NCI-H69 (cell line): ENCODE measurements around the gene ZKSCAN1.

Experiments
- DNase-seq: peaks from one replicate; lab custom pipeline; 2025; lab: John Stamatoyannopoulos, UW

Gene ZKSCAN1

DNA sequence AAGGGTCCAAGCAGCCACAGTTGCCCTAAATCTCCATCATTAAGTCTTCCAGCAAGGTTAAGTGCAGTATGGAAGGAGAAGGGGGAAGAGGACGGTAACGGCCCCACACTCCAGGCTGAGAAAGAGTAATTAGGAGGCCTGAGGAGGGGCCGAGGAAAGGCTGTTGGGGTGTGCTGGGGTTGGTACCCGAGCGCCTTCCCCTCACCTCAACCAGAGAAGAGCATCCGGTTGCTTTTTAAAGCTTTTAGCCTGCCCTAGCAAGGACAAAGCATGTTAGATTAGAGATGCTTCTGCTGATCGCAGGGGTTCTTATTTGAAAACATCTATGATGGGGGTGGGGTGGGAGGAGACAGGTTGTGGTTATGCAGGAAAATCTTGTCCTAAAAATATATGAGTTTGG is 25.2 kb downstream of the ZKSCAN1 start:
- DNase-seq = no peak

DNA sequence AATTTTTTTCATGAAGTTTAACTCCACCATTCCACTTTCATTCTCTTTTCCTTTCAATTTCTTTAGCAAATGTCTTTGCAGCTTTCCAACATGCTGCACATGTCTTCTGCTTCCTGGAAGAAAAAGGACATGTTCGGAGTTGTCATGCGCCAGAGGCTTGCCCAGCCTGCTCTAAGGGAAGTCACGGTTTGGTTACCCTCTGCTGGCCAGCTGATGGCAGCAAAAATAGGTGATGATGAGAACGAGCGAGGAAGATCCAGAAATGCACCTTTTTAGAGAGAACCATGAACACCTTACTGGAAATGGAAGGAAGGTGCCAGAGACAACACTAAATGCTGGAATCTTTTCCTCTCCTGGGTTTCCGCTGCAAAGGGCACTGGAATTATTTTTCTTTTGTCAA is 29.3 kb downstream of the ZKSCAN1 start:
- DNase-seq = peak; percentile 49

DNA sequence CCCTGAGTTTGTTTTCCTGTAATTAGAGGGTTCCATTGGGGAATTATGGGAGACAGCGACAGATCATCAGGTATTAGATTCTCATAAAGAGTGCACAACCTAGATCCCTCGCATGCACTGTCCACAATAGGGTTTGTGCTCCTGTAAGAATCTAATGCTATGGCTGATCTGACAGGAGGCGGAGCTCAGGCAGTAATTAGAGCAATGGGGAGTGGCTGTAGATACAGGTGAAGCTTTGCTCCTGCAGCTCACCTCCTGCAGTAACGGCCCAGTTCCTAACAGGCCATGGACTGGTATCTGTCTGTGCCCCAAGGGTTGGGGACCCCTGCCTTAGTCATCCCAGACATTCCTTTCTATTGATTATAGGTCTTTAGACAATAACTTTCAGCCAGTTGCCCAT is 33.3 kb downstream of the ZKSCAN1 start:
- no peak for DNase-seq

DNA sequence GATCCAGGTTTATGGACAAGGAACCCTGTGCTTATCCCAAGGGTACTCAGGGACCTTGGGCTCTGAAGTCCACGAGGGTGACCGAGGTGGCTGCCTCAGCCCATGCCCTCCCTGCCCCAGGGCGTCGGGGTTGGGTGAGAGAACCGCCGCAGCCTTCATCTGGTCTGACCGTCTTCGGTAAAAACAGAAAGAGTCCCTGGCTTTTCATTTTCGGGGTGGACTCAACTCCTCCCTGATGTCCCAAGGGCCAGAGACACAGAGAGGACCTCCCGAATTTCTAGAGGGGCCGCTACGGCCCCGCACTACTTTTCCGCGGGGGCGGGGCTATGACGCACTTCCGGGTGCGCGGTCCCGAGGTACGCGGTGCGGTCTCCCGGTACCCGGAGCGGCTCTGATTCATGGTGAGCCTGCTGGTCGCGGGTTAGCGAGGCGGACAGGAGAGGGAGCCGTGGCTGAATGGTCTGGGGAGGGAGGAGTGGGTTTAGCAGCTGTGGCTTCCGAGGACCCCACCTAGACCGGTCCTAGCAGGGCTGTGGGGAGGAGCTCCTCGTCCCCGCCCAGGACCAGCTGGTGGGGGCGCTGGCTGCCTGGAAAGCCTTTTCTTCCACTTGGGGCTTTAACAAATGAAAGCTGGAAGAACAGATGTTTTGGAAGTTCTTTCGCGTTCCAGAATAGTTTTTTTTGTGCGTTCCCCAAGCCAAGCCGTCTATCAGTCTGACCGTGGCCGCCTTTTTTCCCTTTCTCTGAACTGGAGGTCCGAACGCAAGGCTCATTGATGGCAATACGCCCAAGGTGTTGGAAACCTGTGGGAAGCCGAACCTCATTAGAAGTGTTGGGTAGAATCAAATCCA is 34.3 kb downstream of the ZKSCAN1 start, which contains the start of gene ZSCAN21:
Gene ZSCAN21, plus strand, starts transcription at position 334 of the 851 bp plus-strand sequence. CDS start 7,233 bp downstream, outside the sequence.
- DNase-seq = peak; percentile 91

DNA sequence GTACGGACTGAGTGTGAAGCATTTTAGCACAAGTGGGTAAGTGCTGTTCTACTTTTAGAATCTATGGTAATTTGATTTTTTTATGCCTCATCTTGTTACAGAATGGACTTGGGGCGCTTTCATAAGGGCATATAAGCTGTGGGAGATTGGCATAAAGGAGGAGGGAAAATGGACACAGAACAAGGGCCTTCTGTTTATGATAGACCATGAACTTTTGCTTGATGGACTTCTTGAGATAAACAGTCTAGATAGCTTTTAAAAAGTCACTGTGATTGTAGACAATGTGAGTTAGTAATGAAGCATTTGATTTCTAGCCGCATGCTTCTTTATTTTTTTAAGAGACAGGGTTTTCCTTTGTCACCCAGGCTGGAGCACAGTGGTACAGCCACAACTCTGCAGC is 36.2 kb downstream of the ZKSCAN1 start:
- DNase-seq = no peak

DNA sequence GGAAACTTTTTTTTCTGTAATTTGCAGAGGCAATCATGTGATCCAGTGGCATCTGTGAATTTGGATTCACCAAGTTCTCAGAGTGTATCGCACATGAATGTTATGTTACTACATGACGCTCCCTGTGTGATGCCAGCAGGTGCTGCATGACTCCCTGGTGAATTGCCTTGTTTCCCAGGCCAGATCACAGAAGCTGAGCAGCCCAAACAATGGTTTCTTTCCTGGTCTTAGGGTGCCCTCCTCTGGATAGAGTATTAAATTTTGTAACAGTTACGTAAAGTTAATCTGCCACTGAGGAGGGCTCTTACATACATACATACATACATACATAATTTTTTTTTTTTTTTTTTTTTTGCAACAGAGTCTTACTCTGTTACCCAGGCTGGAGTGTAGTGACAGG is 37.8 kb downstream of the ZKSCAN1 start:
- peak; percentile 85 for DNase-seq

DNA sequence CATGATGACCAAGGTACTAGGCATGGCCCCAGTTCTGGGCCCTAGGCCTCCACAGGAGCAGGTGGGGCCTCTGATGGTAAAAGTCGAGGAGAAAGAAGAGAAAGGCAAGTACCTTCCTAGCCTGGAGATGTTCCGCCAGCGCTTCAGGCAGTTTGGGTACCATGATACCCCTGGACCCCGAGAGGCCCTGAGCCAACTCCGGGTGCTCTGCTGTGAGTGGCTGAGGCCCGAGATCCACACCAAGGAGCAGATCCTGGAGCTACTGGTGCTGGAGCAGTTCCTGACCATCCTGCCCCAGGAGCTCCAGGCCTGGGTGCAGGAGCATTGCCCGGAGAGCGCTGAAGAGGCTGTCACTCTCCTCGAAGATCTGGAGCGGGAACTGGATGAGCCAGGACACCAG is 41.6 kb downstream of the ZKSCAN1 start:
- no peak for DNase-seq

DNA sequence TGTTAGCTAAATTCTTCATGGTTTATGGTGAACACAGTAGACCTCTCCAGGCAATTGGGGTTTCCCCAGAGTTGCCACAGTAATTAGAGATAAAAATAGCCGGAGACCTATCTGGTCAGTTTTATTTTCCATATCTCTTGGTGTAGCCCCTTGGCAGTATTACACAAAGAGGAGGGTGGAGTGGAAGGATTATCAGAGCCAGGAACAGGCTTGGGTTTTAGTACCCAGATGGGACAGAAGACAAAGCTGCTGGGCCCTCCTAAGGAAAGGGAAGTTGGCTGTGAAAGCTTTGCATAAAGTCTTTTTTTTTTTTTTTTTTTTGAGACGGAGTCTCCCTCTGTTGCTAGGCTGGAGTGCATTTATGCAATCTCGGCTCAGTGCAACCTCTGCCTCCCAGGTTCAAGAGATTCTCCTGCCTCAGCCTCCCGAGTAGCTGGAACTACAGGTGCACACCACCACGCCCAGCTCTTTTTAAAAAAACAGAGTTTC is 43.9 kb downstream of the ZKSCAN1 start:
- no peak for DNase-seq

DNA sequence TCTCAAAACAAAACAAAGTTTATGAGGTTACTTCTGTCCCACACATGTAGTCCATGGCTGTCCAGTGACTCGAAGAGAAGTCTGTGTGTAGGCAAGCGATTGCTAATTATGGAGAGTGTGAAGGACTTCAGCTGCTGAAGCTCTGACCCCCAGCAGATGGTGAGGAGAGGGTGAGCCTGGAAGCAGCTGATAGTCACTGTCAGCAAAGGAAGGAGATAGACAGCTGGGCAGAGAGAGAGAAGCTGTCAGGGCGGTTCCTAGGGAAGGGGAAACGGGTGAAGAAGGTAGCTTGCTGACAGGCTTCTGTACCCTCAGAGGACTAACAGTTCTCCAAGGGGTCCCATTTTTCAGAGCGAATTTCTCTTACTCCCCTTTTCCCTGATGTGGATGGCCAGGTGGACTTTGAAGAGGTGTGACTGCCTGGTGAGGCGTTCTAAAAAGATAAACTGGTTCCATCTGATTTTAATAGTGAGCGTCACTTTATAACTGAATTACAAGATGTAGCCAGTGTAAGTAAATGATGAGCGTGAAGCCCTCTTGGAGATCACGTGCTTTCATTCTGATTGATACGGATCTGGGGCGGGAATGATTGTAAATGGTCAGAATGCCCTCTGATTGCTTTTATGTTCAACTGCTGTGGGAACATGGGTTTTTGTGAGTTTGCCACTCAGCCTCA is 46.3 kb downstream of the ZKSCAN1 start:
- no peak for DNase-seq

DNA sequence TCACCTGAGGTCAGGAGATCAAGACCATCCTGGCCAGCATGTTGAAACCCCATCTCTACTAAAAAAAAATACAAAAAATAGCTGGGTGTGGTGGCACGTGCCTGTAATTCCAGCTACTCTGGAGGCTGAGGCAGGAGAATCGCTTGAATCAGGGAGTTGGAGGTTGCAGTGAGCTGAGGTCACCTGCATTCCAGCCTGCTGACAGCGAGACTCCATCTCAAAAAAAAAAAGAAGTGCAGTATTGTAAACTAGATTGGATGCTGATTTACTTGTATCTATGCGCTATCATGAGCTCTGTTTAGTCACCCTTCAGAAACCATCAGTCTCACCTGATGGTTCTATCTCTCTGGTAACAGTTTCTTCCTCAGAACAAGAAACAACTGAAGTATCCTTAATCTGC is 48.0 kb downstream of the ZKSCAN1 start:
- DNase-seq = no peak

DNA sequence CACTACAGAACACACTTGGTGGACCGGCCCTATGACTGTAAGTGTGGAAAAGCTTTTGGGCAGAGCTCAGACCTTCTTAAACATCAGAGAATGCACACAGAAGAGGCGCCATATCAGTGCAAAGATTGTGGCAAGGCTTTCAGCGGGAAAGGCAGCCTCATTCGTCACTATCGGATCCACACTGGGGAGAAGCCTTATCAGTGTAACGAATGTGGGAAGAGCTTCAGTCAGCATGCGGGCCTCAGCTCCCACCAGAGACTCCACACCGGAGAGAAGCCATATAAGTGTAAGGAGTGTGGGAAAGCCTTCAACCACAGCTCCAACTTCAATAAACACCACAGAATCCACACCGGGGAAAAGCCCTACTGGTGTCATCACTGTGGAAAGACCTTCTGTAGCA is 48.8 kb downstream of the ZKSCAN1 start:
- DNase-seq = no peak

DNA sequence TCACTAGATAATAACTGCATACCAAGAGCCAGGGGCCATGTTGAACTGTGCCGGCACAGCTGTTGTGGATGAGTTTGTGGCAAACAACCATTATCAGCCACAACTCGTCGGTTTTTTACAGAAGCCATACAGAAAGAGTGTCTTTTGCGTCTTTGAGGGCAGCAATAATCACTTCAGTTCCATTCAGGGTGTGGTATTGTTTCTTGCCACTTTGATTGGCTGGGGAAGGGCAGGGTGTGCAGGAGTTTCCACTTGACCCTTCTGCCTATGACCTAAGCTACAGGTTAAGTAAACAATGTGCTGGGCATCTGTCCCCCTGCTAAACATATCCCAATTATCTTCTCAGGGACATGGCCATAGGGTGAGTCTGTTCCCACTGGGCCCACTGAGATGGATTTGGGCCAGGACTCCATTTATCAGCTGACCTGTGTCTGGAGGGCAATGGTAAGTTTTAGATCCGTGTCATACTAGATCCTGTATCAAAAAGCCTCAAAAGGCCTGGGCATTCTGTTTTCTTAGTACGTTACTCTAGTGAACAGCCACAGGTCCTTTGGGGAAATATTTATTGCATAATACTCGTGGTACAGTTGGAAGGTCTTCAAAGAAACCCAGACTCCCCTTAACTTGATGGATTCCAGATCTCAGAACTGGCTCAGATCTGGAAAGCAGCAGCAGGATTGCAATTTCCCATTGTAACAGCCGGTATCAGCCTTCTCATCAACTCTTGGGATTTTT is 50.2 kb downstream of the ZKSCAN1 start:
- no peak for DNase-seq

DNA sequence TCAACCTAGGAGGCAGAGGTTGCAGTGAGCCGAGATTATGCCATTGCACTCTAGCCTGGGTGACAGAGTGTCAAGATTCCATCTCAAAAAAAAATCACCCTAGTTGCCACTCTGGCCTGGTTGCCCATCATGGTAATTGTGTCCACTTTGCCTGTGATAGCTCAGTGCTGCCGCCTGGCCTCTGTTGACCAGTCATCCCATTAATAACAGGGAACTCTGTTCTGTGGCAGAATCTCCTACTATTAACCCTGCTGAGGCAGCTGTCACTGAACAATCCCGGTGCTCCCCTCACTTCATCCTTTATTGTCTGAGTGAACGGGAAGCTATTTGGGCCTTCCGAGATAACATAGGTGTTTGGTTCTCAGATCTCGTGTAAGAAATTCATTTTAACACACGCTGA is 51.6 kb downstream of the ZKSCAN1 start:
- DNase-seq = no peak

DNA sequence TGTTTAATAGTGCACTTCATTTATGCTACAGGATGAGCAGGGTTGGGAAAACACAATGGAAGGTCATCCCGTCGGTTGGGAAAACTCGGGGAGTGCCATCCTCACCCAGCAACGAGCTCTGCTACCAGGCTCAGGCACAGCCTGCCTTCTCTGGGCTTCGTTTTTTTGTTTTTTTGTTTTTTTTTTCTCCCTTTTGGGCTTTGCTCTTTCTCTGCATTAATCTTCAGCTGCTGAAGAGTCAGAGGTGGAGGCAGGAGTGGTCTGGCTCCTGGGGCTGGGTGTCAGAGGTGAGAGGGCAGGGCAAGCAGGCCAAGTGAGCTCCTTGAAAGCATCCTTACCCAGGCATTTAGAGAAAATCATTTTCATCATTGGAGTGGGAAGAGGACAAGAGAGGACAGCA is 54.6 kb downstream of the ZKSCAN1 start:
- no peak for DNase-seq

DNA sequence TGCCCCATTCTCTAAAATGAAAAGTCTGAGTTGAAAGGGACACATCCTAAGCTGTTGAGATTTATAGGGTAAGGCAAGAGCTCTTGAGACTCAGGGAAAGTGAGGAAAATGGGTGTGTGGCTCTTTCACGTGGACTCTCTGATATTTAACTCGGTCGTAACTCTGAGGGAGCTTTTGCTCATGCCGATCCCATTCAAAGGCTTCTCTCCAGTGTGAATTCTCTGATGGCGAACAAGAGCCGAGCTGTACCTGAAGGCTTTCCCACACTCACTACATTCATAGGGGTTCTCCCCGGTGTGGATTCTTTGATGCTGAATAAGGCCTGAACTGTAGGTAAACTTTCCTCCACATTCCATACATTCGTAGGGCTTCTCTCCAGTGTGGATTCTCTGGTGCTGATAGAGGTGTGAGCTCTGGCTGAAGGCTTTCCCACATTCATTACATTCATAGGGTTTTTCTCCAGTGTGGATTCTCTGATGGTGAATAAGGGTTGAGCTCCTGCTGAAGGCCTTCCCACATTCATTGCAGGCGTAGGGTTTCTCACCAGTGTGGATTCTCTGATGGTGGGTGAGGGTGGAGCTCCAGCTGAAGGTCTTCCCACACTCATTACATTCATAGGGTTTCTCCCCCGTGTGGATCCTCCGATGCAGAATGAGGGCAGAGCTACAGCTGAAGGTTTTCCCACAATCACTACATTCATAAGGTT is 55.8 kb downstream of the ZKSCAN1 start:
- no peak for DNase-seq

DNA sequence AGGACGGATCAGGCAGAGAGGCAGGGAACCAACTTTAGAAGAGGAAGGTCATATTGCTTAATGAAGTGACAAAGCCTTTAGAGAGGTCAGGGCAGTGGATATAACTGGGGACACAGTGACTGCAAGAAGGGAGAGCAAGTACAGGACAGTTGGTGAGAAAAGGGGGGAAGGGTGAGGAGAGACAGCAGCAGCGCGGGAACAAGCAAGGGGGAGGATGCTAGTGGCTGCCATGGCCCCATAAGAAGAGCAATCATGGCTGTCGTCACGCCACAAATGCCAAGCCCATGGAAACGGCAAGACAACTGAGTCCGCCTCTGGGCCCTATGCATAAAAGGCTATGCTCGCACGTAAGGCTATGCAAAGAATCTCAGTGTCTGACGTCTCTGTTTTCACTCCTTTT is 57.1 kb downstream of the ZKSCAN1 start:
- DNase-seq = no peak

DNA sequence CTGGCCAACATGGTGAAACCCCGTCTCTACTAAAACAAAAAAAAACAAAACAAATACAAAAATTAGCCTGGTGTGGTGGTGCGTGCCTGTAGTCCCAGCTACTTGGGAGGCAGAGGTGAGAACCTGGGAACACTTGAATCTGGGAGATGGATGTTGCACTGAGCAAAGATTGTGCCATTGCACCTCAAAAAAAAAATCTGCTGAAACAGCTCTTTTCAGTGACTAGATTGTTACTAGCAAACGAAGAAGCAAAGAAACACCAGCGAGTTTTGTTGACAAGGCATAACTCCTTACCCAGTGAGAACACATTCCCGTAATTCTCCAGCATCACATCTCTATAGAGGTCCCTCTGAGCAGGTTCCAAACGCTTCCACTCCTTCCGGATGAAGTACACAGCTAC is 59.4 kb downstream of the ZKSCAN1 start:
- DNase-seq = no peak

DNA sequence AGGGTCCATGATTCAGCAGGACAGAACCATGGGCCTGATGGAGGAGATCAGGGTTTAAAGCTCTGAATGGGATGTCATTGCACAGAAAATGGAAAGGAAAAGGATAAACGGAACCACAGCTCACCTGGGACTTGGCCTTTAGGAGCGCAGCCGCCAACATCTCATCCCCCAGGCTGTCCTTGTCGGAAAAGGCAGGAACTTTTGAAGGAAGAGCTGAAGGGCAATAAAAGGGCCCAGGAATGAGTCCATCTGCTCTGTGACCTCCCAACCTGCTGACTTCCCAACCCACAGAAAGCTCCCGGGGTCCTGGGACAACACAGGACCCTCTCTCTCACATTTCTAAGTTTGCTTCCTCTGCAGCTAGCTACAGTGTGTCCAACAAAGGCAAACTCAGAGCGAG is 60.0 kb downstream of the ZKSCAN1 start:
- no peak for DNase-seq

DNA sequence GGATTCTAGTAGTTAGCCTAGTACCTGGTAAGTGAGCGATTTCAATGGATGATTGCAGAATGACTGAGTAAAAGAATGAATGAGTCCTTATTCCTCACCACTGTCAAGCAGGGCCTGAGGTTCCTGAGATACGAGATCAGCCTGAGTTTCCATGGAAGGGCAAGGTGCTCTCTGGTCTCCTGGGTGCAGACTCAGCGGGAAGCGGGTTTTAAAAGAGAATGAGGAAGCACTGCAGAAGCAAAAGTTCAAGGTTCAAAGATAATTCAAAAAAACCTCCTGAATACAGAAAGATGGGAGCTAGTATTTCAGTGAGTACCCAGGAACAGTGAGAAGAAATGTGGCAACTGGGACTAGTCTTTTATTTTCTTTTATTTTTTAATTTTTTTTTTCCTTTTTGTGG is 61.8 kb downstream of the ZKSCAN1 start:
- no peak for DNase-seq

DNA sequence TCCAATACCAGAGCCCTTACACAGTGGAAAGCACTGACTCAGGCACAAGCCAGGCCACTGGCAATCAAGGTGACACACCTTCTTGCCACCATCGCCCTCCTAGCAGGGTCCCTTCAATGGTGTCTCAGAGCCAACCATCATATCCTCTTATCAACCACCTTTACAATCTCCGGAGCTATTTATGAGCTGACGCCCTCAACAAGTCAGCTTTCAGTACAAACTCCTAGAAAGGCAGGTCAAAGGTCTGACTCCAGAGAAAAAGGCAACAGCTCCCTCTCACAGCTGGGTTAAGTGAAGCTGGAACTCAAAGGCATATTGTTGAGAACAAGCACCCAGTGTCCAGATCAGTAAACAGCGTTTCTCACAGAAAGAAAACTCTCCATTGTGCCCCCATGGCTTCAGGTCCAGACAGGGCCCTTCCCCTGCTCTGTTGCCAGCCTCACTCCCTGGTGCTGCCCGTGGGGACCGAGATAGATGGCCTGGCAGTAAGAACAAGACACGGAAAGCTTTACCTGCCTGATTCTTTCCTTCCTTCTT is 63.7 kb downstream of the ZKSCAN1 start:
- no peak for DNase-seq

DNA sequence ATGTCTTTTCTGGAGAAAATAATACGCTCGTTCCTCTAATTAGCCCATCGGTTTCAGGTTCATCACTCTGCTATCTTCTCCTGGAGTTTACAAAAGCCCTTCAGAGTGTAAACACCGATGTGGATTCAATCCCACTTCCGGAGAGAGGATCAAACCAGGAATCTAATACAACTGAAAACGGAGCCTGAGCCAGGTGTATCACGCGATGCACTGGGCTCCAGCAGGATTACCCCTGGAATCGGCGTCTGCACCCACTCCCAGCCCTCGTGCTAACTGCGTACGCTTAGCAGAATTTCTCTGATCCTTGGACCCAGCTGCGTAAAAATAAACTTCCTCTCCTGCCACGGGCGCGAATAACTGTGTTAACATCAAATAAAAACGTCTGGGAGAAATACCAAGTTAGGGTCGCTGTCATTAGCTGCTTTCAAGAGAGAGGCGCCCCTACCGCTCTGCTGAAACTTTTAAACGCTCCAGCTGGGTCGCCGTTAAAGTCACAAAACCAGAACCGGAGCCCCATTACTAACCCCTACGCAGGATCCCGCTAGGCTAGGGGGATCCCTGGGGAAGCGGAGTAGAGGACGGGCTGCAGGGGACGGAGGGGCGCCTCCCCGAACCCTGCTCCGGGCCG is 65.6 kb downstream of the ZKSCAN1 start:
- DNase-seq = peak; percentile 56
